Coronary artery (tissue), 2 donors: ENCODE data around the gene GPC6.
"Not testable (repeated sequence)": the region's sequence is repeated elsewhere in the genome, so short reads cannot be mapped to it uniquely, and the experiment has no call there.

Experiments
- DNase-seq: peaks from one replicate; pipeline ENCODE4 v3.0.0-alpha.2; 2017; ENCODE audit warnings: low spot score
- H3K27ac ChIP-seq, 2 donors: fragments of 200-600 bp; sonication (generic); one replicate each; pipeline ENCODE4 v1.5.1; 2016 to 2019
- H3K4me3 ChIP-seq: fragments of 200-600 bp; sonication (generic); 2 replicates; pipeline ENCODE4 v1.5.1; 2016; ENCODE audit warnings: mild to moderate bottlenecking, moderate library complexity
- CTCF ChIP-seq: fragments of 200-600 bp; sonication (generic); IDR thresholded peaks from one replicate; pipeline ENCODE4 v1.5.1; 2019; ENCODE audit warnings: antibody characterized with exemption

The GPC6 gene

GRCh38 chr13:93309886-93310523 is 83.4 kb downstream of the GPC6 start:
- Histone ChIP-seq H3K4me3 (no peak overlapping the region), H3K27ac (no peak overlapping the region)
- no peak for DNase-seq
- no peak for TF ChIP-seq CTCF

- no peak overlapping the region for H3K27ac ChIP-seq
- H3K4me3 ChIP-seq = no peak overlapping the region
- TF ChIP-seq CTCF = no peak
- DNase-seq = no peak
These were observed 90.2 kb downstream of the GPC6 start for GRCh38 chr13:93316841-93317240.

- no peak overlapping the region for H3K27ac ChIP-seq
- no peak for DNase-seq
- no peak for TF ChIP-seq CTCF
- H3K4me3 ChIP-seq = no peak overlapping the region
These were observed 92.1 kb downstream of the GPC6 start for GRCh38 chr13:93318534-93319254.

- Histone ChIP-seq H3K27ac (no peak overlapping the region), H3K4me3 (no peak overlapping the region)
- no peak for DNase-seq
- TF ChIP-seq CTCF = no peak
These were observed 94.3 kb downstream of the GPC6 start for GRCh38 chr13:93320942-93321341.

GRCh38 chr13:93323880-93324279 is 97.3 kb downstream of the GPC6 start:
- not testable (repeated sequence) for H3K27ac ChIP-seq, H3K4me3 ChIP-seq, DNase-seq

- Histone ChIP-seq H3K27ac (no peak overlapping the region), H3K4me3 (no peak overlapping the region)
- no peak for TF ChIP-seq CTCF
- no peak for DNase-seq
These were observed 99.0 kb downstream of the GPC6 start for GRCh38 chr13:93325303-93326233.

GRCh38 chr13:93326234-93326811 is 99.7 kb downstream of the GPC6 start:
- DNase-seq = no peak
- TF ChIP-seq CTCF = no peak

More at GRCh38 chr13:93326234-93326811, 99.7 kb downstream of the GPC6 start:
- Histone ChIP-seq H3K4me3 (no peak overlapping the region), H3K27ac (no peak overlapping the region)
